Measurements from ENCODE around the gene CWF19L2. TPM values are rescaled to one million over a fixed set of nuclear protein-coding genes. Genes with fewer than 3 reads are reported as not detected.

The CWF19L2 gene
- total RNA-seq, 1 experiment from 2014 or later = 18.4 TPM

- H4K20me1 ChIP-seq (ENCODE audit: control insufficient read depth, insufficient read depth, insufficient read length) = no peaks in the 10 kb centered on the region
- no peak overlapping the region for H3K23ac ChIP-seq (ENCODE audit: insufficient read length, low read depth, low read length)
- DNase-seq = no peak
- H3K4ac ChIP-seq (ENCODE audit: low read depth, low read length) = no peak overlapping the region
- peaks cover 13% of the 10 kb centered on the region in 2 experiments for H3K9me3 Mint-ChIP-seq
- TF ChIP-seq CTCF (conservative IDR thresholded peaks at IDR 0.05) = no peak
- H3K18ac ChIP-seq (ENCODE audit: insufficient read length, low read depth, low read length) = no peak overlapping the region
- H3K36me3 Mint-ChIP-seq (ENCODE audit: insufficient read depth in 1 of 3, low read depth in 3 of 3) = peaks cover 12 to 24% (median 20%) of the 10 kb centered on the region in 3 experiments; a peak in 6 of 7 replicates
- no peaks in the 10 kb centered on the region for H3K9me3 ChIP-seq (ENCODE audit: control insufficient read depth, low read depth, low read length)
- H2BK20ac ChIP-seq (ENCODE audit: low read depth, low read length, poor library complexity, severe bottlenecking) = no peak overlapping the region
- H3K79me1 ChIP-seq (ENCODE audit: insufficient read depth, low read depth, low read length, poor library complexity, severe bottlenecking) = no peaks in the 10 kb centered on the region
- no peaks in the 10 kb centered on the region for H3K4me1 Mint-ChIP-seq
- H3K4me2 ChIP-seq (ENCODE audit: insufficient read depth, insufficient read length, low read length) = no peak overlapping the region
- H2AK5ac ChIP-seq (ENCODE audit: insufficient read length, low read length) = no peak overlapping the region
- no peaks in the 10 kb centered on the region for H3K27me3 ChIP-seq (ENCODE audit: insufficient read depth, low read length)
- H3K27ac ChIP-seq (ENCODE audit: insufficient read length, low read depth, low read length) = no peak overlapping the region
- H3K56ac ChIP-seq (ENCODE audit: insufficient read length, low read depth, low read length) = no peak overlapping the region
- H3K9ac ChIP-seq (ENCODE audit: extremely low read depth, insufficient read length, low read length) = no peak overlapping the region
- H3K79me2 ChIP-seq (ENCODE audit: insufficient read depth, low read length) = no peaks in the 10 kb centered on the region
- no peak overlapping the region for H2BK12ac ChIP-seq (ENCODE audit: insufficient read length, low read depth, low read length)
- H2BK120ac ChIP-seq (ENCODE audit: low read depth, low read length, poor library complexity, severe bottlenecking) = no peak overlapping the region
- H3K14ac ChIP-seq (ENCODE audit: insufficient read depth, low read length) = no peak overlapping the region
- no peaks in the 10 kb centered on the region for H3K27me3 Mint-ChIP-seq (ENCODE audit: low read depth)
- no peak overlapping the region for H2AFZ ChIP-seq (ENCODE audit: low read length)
- no peaks in the 10 kb centered on the region for H3K23me2 ChIP-seq (ENCODE audit: insufficient read length, low read depth, low read length, poor library complexity, severe bottlenecking)
- no peak overlapping the region for H3K4me3 Mint-ChIP-seq
- H3K27ac Mint-ChIP-seq = peak overlapping the region in 1 of 3 experiments; percentile 59; a peak in 2 of 7 replicates
- H3K4me1 ChIP-seq (ENCODE audit: insufficient read depth, low read length) = no peaks in the 10 kb centered on the region
- no peak overlapping the region for H3T11ph ChIP-seq (ENCODE audit: low read length)
- no peak overlapping the region for H2BK5ac ChIP-seq (ENCODE audit: insufficient read length, low read length)
- no peak overlapping the region for H4K8ac ChIP-seq (replicated peaks; ENCODE audit: insufficient read length, low read depth, low read length)
- H4K91ac ChIP-seq (ENCODE audit: insufficient read length, low read depth, low read length) = no peak overlapping the region
- WGBS (ENCODE audit: extremely low coverage, insufficient read length, low lambda C conversion rate) = no CpG with 5 or more reads among the region's 1 CpG
- H4K5ac ChIP-seq (ENCODE audit: insufficient read length, low read depth, low read length) = no peak overlapping the region
- H2BK15ac ChIP-seq (ENCODE audit: low read depth, low read length) = no peak overlapping the region
Measured at GRCh38 chr11:107301878-107302277, 155.7 kb downstream of the CWF19L2 start.

Measured in H9 (cell line).